ENCODE results near the gene PTH1R. TPM values are rescaled to one million over a fixed set of nuclear protein-coding genes. Genes with fewer than 3 reads are reported as not detected.

Gene PTH1R
- total RNA-seq, 1 experiment from 2014 or later: 1.0 TPM

- H3K9me3 Mint-ChIP-seq: no peaks in the 10 kb centered on the region
- no CpG with 5 or more reads among the region's 9 CpGs for WGBS (ENCODE audit: extremely low coverage, insufficient read length, low lambda C conversion rate)
- no peak overlapping the region; the same call in 1 of the 2 replicates for H3K14ac ChIP-seq (ENCODE audit: insufficient read depth, low read length)
Observed at GRCh38 chr3:46930166-46930944, 52.8 kb downstream of the PTH1R start.

More at GRCh38 chr3:46930166-46930944, 52.8 kb downstream of the PTH1R start:
- Histone ChIP-seq H3K4me1 (ENCODE audit: insufficient read depth, low read length) (peaks cover 2% of the 10 kb centered on the region; the same call in 1 of the 2 replicates), H2BK20ac (ENCODE audit: low read depth, low read length, poor library complexity, severe bottlenecking) (no peak overlapping the region), H3K23ac (ENCODE audit: insufficient read length, low read depth, low read length) (no peak overlapping the region), H2AFZ (ENCODE audit: low read length) (no peak overlapping the region), H2BK12ac (ENCODE audit: insufficient read length, low read depth, low read length) (no peak overlapping the region), H3K9ac (ENCODE audit: extremely low read depth, insufficient read length, low read length) (no peak overlapping the region), H4K8ac (replicated peaks; ENCODE audit: insufficient read length, low read depth, low read length) (no peak overlapping the region), H4K91ac (ENCODE audit: insufficient read length, low read depth, low read length) (no peak overlapping the region), H4K5ac (ENCODE audit: insufficient read length, low read depth, low read length) (no peak overlapping the region), H3T11ph (ENCODE audit: low read length) (no peak overlapping the region), H2BK15ac (ENCODE audit: low read depth, low read length) (no peak overlapping the region), H3K4me2 (ENCODE audit: insufficient read depth, insufficient read length, low read length) (no peak overlapping the region), H3K23me2 (ENCODE audit: insufficient read length, low read depth, low read length, poor library complexity, severe bottlenecking) (no peaks in the 10 kb centered on the region), H4K20me1 (ENCODE audit: control insufficient read depth, insufficient read depth, insufficient read length) (no peaks in the 10 kb centered on the region), H3K27me3 (ENCODE audit: insufficient read depth, low read length) (no peaks in the 10 kb centered on the region), H3K79me2 (ENCODE audit: insufficient read depth, low read length) (peaks cover 6% of the 10 kb centered on the region; the same call in 1 of the 2 replicates), H2AK5ac (ENCODE audit: insufficient read length, low read length) (no peak overlapping the region), H2BK120ac (ENCODE audit: low read depth, low read length, poor library complexity, severe bottlenecking) (no peak overlapping the region), H3K56ac (ENCODE audit: insufficient read length, low read depth, low read length) (no peak overlapping the region), H3K27ac (ENCODE audit: insufficient read length, low read depth, low read length) (no peak overlapping the region), H3K9me3 (ENCODE audit: control insufficient read depth, low read depth, low read length) (no peaks in the 10 kb centered on the region), H3K79me1 (ENCODE audit: insufficient read depth, low read depth, low read length, poor library complexity, severe bottlenecking) (peaks cover 4% of the 10 kb centered on the region), H3K4ac (ENCODE audit: low read depth, low read length) (no peak overlapping the region), H2BK5ac (ENCODE audit: insufficient read length, low read length) (no peak overlapping the region), H3K18ac (ENCODE audit: insufficient read length, low read depth, low read length) (no peak overlapping the region)
- peaks cover 1 to 30% (median 20%) of the 10 kb centered on the region in 3 experiments; a peak in 6 of 7 replicates for H3K36me3 Mint-ChIP-seq (ENCODE audit: insufficient read depth in 1 of 3, low read depth in 3 of 3)
- H3K4me3 Mint-ChIP-seq: no peak overlapping the region
- H3K27me3 Mint-ChIP-seq (ENCODE audit: low read depth): no peaks in the 10 kb centered on the region
- no peak for DNase-seq
- peak overlapping the region in 2 of 3 experiments; percentile 50 to 95; a peak in 5 of 7 replicates for H3K27ac Mint-ChIP-seq
- H3K4me1 Mint-ChIP-seq: peaks cover 26 to 28% of the 10 kb centered on the region in 2 experiments
- TF ChIP-seq CTCF (conservative IDR thresholded peaks at IDR 0.05): no peak

Measured in H9 (cell line).